ENCODE measurements around the gene KCNAB1. TPM values are rescaled to one million over a fixed set of nuclear protein-coding genes. Genes with fewer than 3 reads are reported as not detected.

Gene KCNAB1
- total and polyA plus RNA-seq, 2 of the 8 experiments (the other 6 are each of a cell fraction or from before 2014, with no cell fraction given): 0.51 to 2.3 TPM

- TF ChIP-seq CHD7 (IDR thresholded peaks at IDR 0.05; ENCODE audit: insufficient replicate concordance, low read length) (no peak), CBX8 (IDR thresholded peaks at IDR 0.05; ENCODE audit: borderline replicate concordance, low read depth, low read length) (no peak), RBBP5 (IDR thresholded peaks at IDR 0.05; ENCODE audit: borderline replicate concordance, low read depth, low read length) (no peak), ASH2L (IDR thresholded peaks at IDR 0.05; ENCODE audit: low read length) (no peak), HDAC6 (IDR thresholded peaks at IDR 0.05; ENCODE audit: low read depth, low read length) (no peak), CTBP2 (IDR thresholded peaks at IDR 0.05; ENCODE audit: borderline replicate concordance, insufficient read depth, insufficient read length, low read length) (no peak), FOSL1 (IDR thresholded peaks at IDR 0.05; ENCODE audit: insufficient read depth, low read depth, low read length) (no peak), JUN (IDR thresholded peaks at IDR 0.05; ENCODE audit: low read depth, low read length) (no peak), NANOG (IDR thresholded peaks at IDR 0.05; ENCODE audit: insufficient read depth, low read depth, low read length, poor library complexity, severe bottlenecking) (no peak), RXRA (IDR thresholded peaks at IDR 0.05; ENCODE audit: insufficient read depth, low read depth, low read length) (no peak), SP4 (IDR thresholded peaks at IDR 0.05; ENCODE audit: low read length) (no peak)
These were observed 110.0 kb downstream of the KCNAB1 start (continued) for GRCh38 chr3:156230278-156230900.

All from H1 (cell line).